ENCODE data around the gene CYTH1.
"Not testable (repeated sequence)": the region's sequence is repeated elsewhere in the genome, so short reads cannot be mapped to it uniquely, and the experiment has no call there.

The CYTH1 gene

DNA sequence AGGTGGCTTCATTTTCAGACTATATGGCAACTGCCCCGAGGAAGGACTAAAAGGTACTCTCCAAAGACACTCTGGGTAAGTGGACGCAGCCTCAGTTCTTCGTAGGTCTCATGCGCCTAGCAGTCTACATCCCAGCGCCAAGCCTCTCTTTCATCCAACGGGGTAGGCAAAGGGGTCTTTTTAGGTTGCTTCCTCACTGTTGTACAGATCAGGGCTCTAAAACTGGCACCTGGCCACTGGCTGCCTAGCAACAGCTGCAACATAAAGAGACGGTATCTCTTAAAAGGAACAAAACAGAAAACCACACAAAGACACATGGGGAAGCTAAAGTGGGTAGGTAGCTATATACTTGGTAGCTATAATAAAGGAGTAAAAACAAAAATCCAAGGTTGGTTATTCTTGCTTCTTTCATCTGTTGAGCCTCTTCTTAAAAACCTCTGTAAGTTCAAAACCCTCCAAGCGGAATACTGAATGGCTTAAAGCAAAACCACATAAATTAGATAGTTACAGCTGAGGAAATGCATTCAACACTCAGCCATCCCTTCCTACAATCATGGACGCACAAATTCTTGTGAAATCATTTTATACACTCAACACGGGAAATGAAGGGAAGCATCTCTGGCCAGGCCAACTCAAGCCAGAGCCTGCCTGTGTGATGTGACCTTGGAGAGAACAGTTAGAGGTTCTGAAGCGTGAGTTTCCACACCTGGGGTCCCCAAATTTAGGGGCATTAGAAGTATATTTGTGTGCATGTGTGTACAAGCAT is 22.7 kb downstream of the CYTH1 start:
- POLR2A ChIA-PET = no interaction called here
- no peak for DNase-seq (ENCODE audit: extremely low spot score)
- TF ChIP-seq ARNT (IDR thresholded peaks at IDR 0.05) (no peak), CTBP1 (IDR thresholded peaks at IDR 0.05; ENCODE audit: borderline replicate concordance) (no peak), SP1 (IDR thresholded peaks at IDR 0.05) (no peak), L3MBTL2 (conservative IDR thresholded peaks at IDR 0.05) (no peak), SUZ12 (IDR thresholded peaks at IDR 0.05) (no peak), FOXA1 (IDR thresholded peaks at IDR 0.05) (no peak), PKNOX1 (IDR thresholded peaks at IDR 0.05) (no peak), NFRKB (IDR thresholded peaks at IDR 0.05) (no peak), FOXK2 (IDR thresholded peaks at IDR 0.05) (no peak), ELF4 (IDR thresholded peaks at IDR 0.05) (no peak), HDGF (IDR thresholded peaks at IDR 0.05; ENCODE audit: borderline replicate concordance) (no peak), TARDBP (IDR thresholded peaks at IDR 0.05) (no peak), ZNF384 (IDR thresholded peaks at IDR 0.05) (no peak), FOXM1 (IDR thresholded peaks at IDR 0.05; ENCODE audit: borderline replicate concordance) (no peak), BHLHE40 (IDR thresholded peaks at IDR 0.05; ENCODE audit: borderline replicate concordance) (no peak), LEF1 (IDR thresholded peaks at IDR 0.05; ENCODE audit: borderline replicate concordance) (no peak)

GRCh38 chr17:78753316-78754250 is 28.5 kb downstream of the CYTH1 start:
- POLR2A ChIA-PET = interaction anchor here (0.6 kb wide), 1 partner anchor 100 kb away, joined by 3 read pairs; no protein-coding TSS in a partner anchor
- no peak for TF ChIP-seq NFRKB (IDR thresholded peaks at IDR 0.05)
- CTCF ChIA-PET = no interaction called here
- DNase-seq (ENCODE audit: extremely low spot score) = no peak

More for the DNA sequence above, 22.7 kb downstream of the CYTH1 start:
- CTCF ChIA-PET = interaction anchor here (0.6 to 1.1 kb wide), 2 partner anchors 14 to 190 kb away, joined by 3 to 5 read pairs; no protein-coding TSS in a partner anchor

GRCh38 chr17:78751447-78752161 is 30.5 kb downstream of the CYTH1 start:
- CTCF ChIA-PET = no interaction called here

GRCh38 chr17:78751000-78751399 is 31.1 kb downstream of the CYTH1 start:
- POLR2A ChIA-PET; DNase-seq (ENCODE audit: extremely low spot score); CTCF ChIA-PET: not testable (repeated sequence)

More at GRCh38 chr17:78751447-78752161, 30.5 kb downstream of the CYTH1 start:
- POLR2A ChIA-PET = no interaction called here
- DNase-seq (ENCODE audit: extremely low spot score) = no peak
- no peak for TF ChIP-seq CTBP1 (IDR thresholded peaks at IDR 0.05; ENCODE audit: borderline replicate concordance)
- TF ChIP-seq FOXA1 (IDR thresholded peaks at IDR 0.05) = no peak
- no peak for TF ChIP-seq SP1 (IDR thresholded peaks at IDR 0.05)
- TF ChIP-seq ELF4 (IDR thresholded peaks at IDR 0.05) = no peak
- no peak for TF ChIP-seq NFRKB (IDR thresholded peaks at IDR 0.05)
- TF ChIP-seq ZNF384 (IDR thresholded peaks at IDR 0.05) = no peak
- TF ChIP-seq TARDBP (IDR thresholded peaks at IDR 0.05) = no peak
- no peak for TF ChIP-seq HDGF (IDR thresholded peaks at IDR 0.05; ENCODE audit: borderline replicate concordance)
- no peak for TF ChIP-seq L3MBTL2 (conservative IDR thresholded peaks at IDR 0.05)
- no peak for TF ChIP-seq FOXM1 (IDR thresholded peaks at IDR 0.05; ENCODE audit: borderline replicate concordance)
- no peak for TF ChIP-seq ARNT (IDR thresholded peaks at IDR 0.05)
- no peak for TF ChIP-seq FOXK2 (IDR thresholded peaks at IDR 0.05)
- no peak for TF ChIP-seq BHLHE40 (IDR thresholded peaks at IDR 0.05; ENCODE audit: borderline replicate concordance)
- TF ChIP-seq PKNOX1 (IDR thresholded peaks at IDR 0.05) = no peak
- no peak for TF ChIP-seq SUZ12 (IDR thresholded peaks at IDR 0.05)
- no peak for TF ChIP-seq LEF1 (IDR thresholded peaks at IDR 0.05; ENCODE audit: borderline replicate concordance)

- CTCF ChIA-PET = no interaction called here
- POLR2A ChIA-PET = no interaction called here
- no peak for DNase-seq (ENCODE audit: extremely low spot score)
- no peak for TF ChIP-seq CTBP1 (IDR thresholded peaks at IDR 0.05; ENCODE audit: borderline replicate concordance)
- TF ChIP-seq ARNT (IDR thresholded peaks at IDR 0.05) = no peak
- TF ChIP-seq TARDBP (IDR thresholded peaks at IDR 0.05) = no peak
- TF ChIP-seq PKNOX1 (IDR thresholded peaks at IDR 0.05) = no peak
- no peak for TF ChIP-seq NFRKB (IDR thresholded peaks at IDR 0.05)
- no peak for TF ChIP-seq L3MBTL2 (conservative IDR thresholded peaks at IDR 0.05)
- TF ChIP-seq ELF4 (IDR thresholded peaks at IDR 0.05) = no peak
- no peak for TF ChIP-seq SUZ12 (IDR thresholded peaks at IDR 0.05)
- TF ChIP-seq FOXA1 (IDR thresholded peaks at IDR 0.05) = no peak
- no peak for TF ChIP-seq SP1 (IDR thresholded peaks at IDR 0.05)
These were observed 33.2 kb downstream of the CYTH1 start for GRCh38 chr17:78748730-78749317.

Data from HEK293T (cell line).